ENCODE data around the gene CDS2.

DNA sequence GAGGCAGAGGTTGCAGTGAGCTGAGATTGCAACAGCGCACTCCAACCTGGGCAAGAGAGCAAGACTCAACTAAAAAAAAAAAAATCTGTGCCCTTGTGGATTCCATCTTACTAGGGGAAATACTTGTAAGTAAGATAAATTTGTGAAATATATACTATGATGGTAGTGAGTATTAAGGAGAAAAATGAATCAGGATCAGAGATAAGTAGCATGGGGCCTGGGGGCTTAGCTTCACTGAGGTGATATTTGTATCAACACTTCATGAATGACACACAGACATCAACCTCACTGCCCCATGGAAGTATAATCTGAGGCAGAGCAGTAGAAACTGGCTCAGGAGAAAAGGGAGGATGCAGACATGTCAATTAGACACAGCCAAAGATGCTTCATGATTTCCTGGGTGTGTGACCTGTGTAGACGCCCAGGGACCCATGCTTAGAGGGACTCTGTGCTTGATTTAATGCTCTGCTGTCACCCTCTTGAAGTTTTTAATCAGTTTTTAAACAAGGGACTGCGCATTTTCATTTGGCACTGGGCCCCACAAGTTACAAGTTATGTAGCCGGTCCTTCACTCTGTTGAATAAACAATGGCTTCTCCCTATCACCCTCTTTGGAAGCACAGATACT, 48.9 kb upstream of the CDS2 start:
- no peak for TF ChIP-seq POLR2A (IDR thresholded peaks at IDR 0.05; ENCODE audit: extremely low read depth, insufficient read length)
- TF ChIP-seq, protein P1, sequence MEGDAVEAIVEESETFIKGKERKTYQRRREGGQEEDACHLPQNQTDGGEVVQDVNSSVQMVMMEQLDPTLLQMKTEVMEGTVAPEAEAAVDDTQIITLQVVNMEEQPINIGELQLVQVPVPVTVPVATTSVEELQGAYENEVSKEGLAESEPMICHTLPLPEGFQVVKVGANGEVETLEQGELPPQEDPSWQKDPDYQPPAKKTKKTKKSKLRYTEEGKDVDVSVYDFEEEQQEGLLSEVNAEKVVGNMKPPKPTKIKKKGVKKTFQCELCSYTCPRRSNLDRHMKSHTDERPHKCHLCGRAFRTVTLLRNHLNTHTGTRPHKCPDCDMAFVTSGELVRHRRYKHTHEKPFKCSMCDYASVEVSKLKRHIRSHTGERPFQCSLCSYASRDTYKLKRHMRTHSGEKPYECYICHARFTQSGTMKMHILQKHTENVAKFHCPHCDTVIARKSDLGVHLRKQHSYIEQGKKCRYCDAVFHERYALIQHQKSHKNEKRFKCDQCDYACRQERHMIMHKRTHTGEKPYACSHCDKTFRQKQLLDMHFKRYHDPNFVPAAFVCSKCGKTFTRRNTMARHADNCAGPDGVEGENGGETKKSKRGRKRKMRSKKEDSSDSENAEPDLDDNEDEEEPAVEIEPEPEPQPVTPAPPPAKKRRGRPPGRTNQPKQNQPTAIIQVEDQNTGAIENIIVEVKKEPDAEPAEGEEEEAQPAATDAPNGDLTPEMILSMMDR (IDR thresholded peaks at IDR 0.05; ENCODE audit: low read depth, low read length) = no peak

Data from NB4 (cell line).